GM20000 (cell line): ENCODE measurements around the gene IFI27.

Source experiments
- DNase-seq: peaks from one replicate; pipeline ENCODE4 v3.0.0; 2012; ENCODE audit warnings: low spot score
- CTCF ChIP-seq: IDR thresholded peaks from 2 replicates; pipeline ENCODE4 v1.5.1; 2012; ENCODE audit warnings: mild to moderate bottlenecking, control low read depth; ENCODE audit errors: extremely low read depth, missing control alignments

IFI27 gene

GRCh38 chr14:94126419-94126677 is 15.8 kb downstream of the IFI27 start:
- no peak for TF ChIP-seq CTCF
- no peak for DNase-seq

GRCh38 chr14:94126800-94127199 is 16.3 kb downstream of the IFI27 start:
- DNase-seq = no peak
- TF ChIP-seq CTCF = no peak

GRCh38 chr14:94127330-94127729 is 16.8 kb downstream of the IFI27 start:
- no peak for TF ChIP-seq CTCF
- DNase-seq = no peak

GRCh38 chr14:94128216-94128839 is 17.8 kb downstream of the IFI27 start:
- no peak for TF ChIP-seq CTCF
- DNase-seq = no peak

GRCh38 chr14:94129111-94129757 is 18.7 kb downstream of the IFI27 start, which contains the start of gene IFI27L2:
TSS of gene IFI27L2 (minus strand) at chr14:94129604. CDS start at chr14:94129564, 40 bp downstream.
- peak; percentile 89 for DNase-seq
- TF ChIP-seq CTCF = peak; percentile 1

GRCh38 chr14:94129758-94130414 is 19.4 kb downstream of the IFI27 start:
- TF ChIP-seq CTCF = no peak
- peak; percentile 33 for DNase-seq

GRCh38 chr14:94132285-94132887 is 21.9 kb downstream of the IFI27 start:
- TF ChIP-seq CTCF = peak; percentile 48
- DNase-seq = peak; percentile 58
